HL-60 (cell line): ENCODE data around the gene BNIP5.
A peak's percentile ranks its signal among the peaks of the same experiment; 100 is the strongest.

Source experiments
- DNase-seq, 2 experiments: peaks; one replicate each; pipeline ENCODE4 v3.0.0-alpha.2; 2010 to 2020; ENCODE audit warnings: low read depth in 1 of 2, low spot score in 1 of 2
- H3K27ac ChIP-seq: fragments of 250-450 bp; sonication (Bioruptor Pico); replicated peaks from 2 replicates; pipeline ENCODE4 v1.5.1; 2020; ENCODE audit warnings: mild to moderate bottlenecking, moderate library complexity
- H3K27me3 ChIP-seq: fragments of 250-450 bp; sonication (Bioruptor Pico); 2 replicates; pipeline ENCODE4 v1.5.1; 2021; ENCODE audit warnings: mild to moderate bottlenecking, moderate library complexity; ENCODE audit not compliant: insufficient read depth, poor library complexity, severe bottlenecking
- H3K4me3 ChIP-seq: replicated peaks from 2 replicates; pipeline ENCODE4 v1.5.1; 2011; ENCODE audit warnings: mild to moderate bottlenecking, control low read depth, low read length; ENCODE audit not compliant: insufficient read depth
- CTCF ChIP-seq: IDR thresholded peaks from one replicate; pipeline ENCODE4 v1.5.1; 2011; ENCODE audit warnings: low read length, control low read depth, inconsistent platforms; ENCODE audit not compliant: insufficient read depth
- GABPA ChIP-seq: IDR thresholded peaks from 2 replicates; pipeline ENCODE4 v1.6.1; 2012; ENCODE audit warnings: low read depth
- POLR2AphosphoS5 ChIP-seq: IDR thresholded peaks from 2 replicates; pipeline ENCODE4 v1.6.1; 2012; ENCODE audit warnings: low read depth
- REST ChIP-seq: IDR thresholded peaks from 2 replicates; pipeline ENCODE4 v1.6.1; 2012; ENCODE audit warnings: low read depth; ENCODE audit not compliant: insufficient replicate concordance
- SPI1 ChIP-seq: IDR thresholded peaks from 2 replicates; pipeline ENCODE4 v1.6.1; 2012; ENCODE audit warnings: low read depth, mild to moderate bottlenecking, borderline replicate concordance

Gene BNIP5

GRCh38 chr6:36302227-36302976 is 34.3 kb downstream of the BNIP5 start:
- Histone ChIP-seq H3K27me3 (no peaks in the 10 kb centered on the region), H3K4me3 (no peak overlapping the region), H3K27ac (no peak overlapping the region)
- DNase-seq, result peak; percentile 69 to 95
- TF ChIP-seq CTCF (peak; percentile 96), REST (no peak), SPI1 (no peak), POLR2AphosphoS5 (no peak)

- H3K4me3 ChIP-seq, result no peak overlapping the region
- TF ChIP-seq REST (no peak), SPI1 (no peak), CTCF (no peak), GABPA (no peak), POLR2AphosphoS5 (no peak)
- DNase-seq, result no peak
- H3K27me3 ChIP-seq, result no peaks in the 10 kb centered on the region
- H3K27ac ChIP-seq, result no peak overlapping the region
These were observed 34.9 kb downstream of the BNIP5 start for GRCh38 chr6:36301781-36302180.

- no peak overlapping the region for H3K4me3 ChIP-seq
- H3K27me3 ChIP-seq, result no peaks in the 10 kb centered on the region
- TF ChIP-seq CTCF (no peak), POLR2AphosphoS5 (no peak), GABPA (no peak), SPI1 (no peak), REST (no peak)
- H3K27ac ChIP-seq, result no peak overlapping the region
- DNase-seq, result no peak
These were observed 35.5 kb downstream of the BNIP5 start for GRCh38 chr6:36301085-36301658.
